BLaER1 treated with 17β-estradiol and CSF1 and Interleukin-3, amounts not matched to agents 10 nM and 100 nM (cell line): ENCODE measurements around the gene ANKS1A.
A peak's percentile ranks its signal among the peaks of the same experiment; 100 is the strongest.

ENCODE experiments used
- H3K27ac ChIP-seq, 11 experiments: shearing (Covaris generic); formaldehyde crosslinking; 2 replicates each; pipeline ENCODE4 v1.8.1; 2022
- H3K27me3 ChIP-seq, 11 experiments: shearing (Covaris generic); formaldehyde crosslinking; 2 replicates each; pipeline ENCODE4 v1.8.1; 2022
- H3K36me3 ChIP-seq, 11 experiments: shearing (Covaris generic); formaldehyde crosslinking; 2 replicates each; pipeline ENCODE4 v1.8.1; 2022
- H3K4me1 ChIP-seq, 10 experiments: shearing (Covaris generic); formaldehyde crosslinking; 2 replicates each; pipeline ENCODE4 v1.8.1; 2022
- H3K4me2 ChIP-seq, 11 experiments: shearing (Covaris generic); formaldehyde crosslinking; 2 replicates each; pipeline ENCODE4 v1.8.1; 2022
- H3K4me3 ChIP-seq, 10 experiments: shearing (Covaris generic); formaldehyde crosslinking; 2 replicates each; pipeline ENCODE4 v1.8.1; 2022
- H3K9ac ChIP-seq, 11 experiments: shearing (Covaris generic); formaldehyde crosslinking; 2 replicates each; pipeline ENCODE4 v1.8.1; 2022
- H3K9me3 ChIP-seq, 11 experiments: shearing (Covaris generic); formaldehyde crosslinking; replicated peaks in 1 of 11; 2 replicates each; pipeline ENCODE4 v1.8.1; 2022
- H4K20me1 ChIP-seq, 11 experiments: shearing (Covaris generic); formaldehyde crosslinking; 2 replicates each; pipeline ENCODE4 v1.8.1; 2022
- Cebpa-rat ChIP-seq, 11 experiments: shearing (Covaris generic); IDR thresholded peaks; 2 replicates each; pipeline ENCODE4 v1.8.1; 2022

The ANKS1A gene

GRCh38 chr6:34959224-34959623 lies 70.2 kb downstream of the ANKS1A start:
- Histone ChIP-seq H3K36me3 (peaks cover 0 to 8% (median 0%) of the 10 kb centered on the region in 11 experiments; a peak in 4 of 22 replicates), H3K4me3 (no peak overlapping the region), H4K20me1 (0 out of 22 replicates have a peak, but pooled peaks cover 0 to 7% (median 0%) of the 10 kb centered on the region in 11 experiments), H3K4me1 (peaks cover 58 to 81% (median 73%) of the 10 kb centered on the region in 10 experiments), H3K27me3 (no peaks in the 10 kb centered on the region), H3K9ac (peak overlapping the region in 1 of 11 experiments; percentile 48; a peak in 2 of 22 replicates), H3K9me3 (no peaks in the 10 kb centered on the region), H3K4me2 (peak overlapping the region in 6 of 11 experiments; percentile 70 to 85 (median 78); a peak in 9 of 22 replicates), H3K27ac (peak overlapping the region in 5 of 11 experiments; percentile 2 to 87 (median 66); a peak in 7 of 22 replicates)
- TF ChIP-seq Cebpa-rat (IDR thresholded peaks at IDR 0.05): no peak

- Histone ChIP-seq H3K4me3 (no peak overlapping the region), H3K4me2 (peak overlapping the region; percentile 40 to 85 (median 65)), H3K9me3 (no peaks in the 10 kb centered on the region), H3K27me3 (no peaks in the 10 kb centered on the region), H4K20me1 (peaks cover 0 to 13% (median 0%) of the 10 kb centered on the region in 11 experiments; a peak in 2 of 22 replicates), H3K9ac (peak overlapping the region in 5 of 11 experiments; percentile 2 to 62 (median 47); a peak in 7 of 22 replicates), H3K4me1 (peaks cover 39 to 62% (median 56%) of the 10 kb centered on the region in 10 experiments), H3K27ac (peak overlapping the region; percentile 14 to 87 (median 48); a peak in 18 of 22 replicates), H3K36me3 (peaks cover 0 to 8% (median 0%) of the 10 kb centered on the region in 11 experiments; a peak in 5 of 22 replicates)
- no peak for TF ChIP-seq Cebpa-rat (IDR thresholded peaks at IDR 0.05)
These were observed 72.0 kb downstream of the ANKS1A start for GRCh38 chr6:34961082-34961481.

- peak overlapping the region; percentile 40 to 85 (median 65) for H3K4me2 ChIP-seq
- H3K36me3 ChIP-seq: peaks cover 0 to 8% (median 0%) of the 10 kb centered on the region in 11 experiments; a peak in 5 of 22 replicates
- peaks cover 34 to 57% (median 51%) of the 10 kb centered on the region in 10 experiments for H3K4me1 ChIP-seq
- peak overlapping the region in 5 of 11 experiments; percentile 2 to 62 (median 47); a peak in 7 of 22 replicates for H3K9ac ChIP-seq
- no peaks in the 10 kb centered on the region for H3K27me3 ChIP-seq
- no peaks in the 10 kb centered on the region for H3K9me3 ChIP-seq
- TF ChIP-seq Cebpa-rat (IDR thresholded peaks at IDR 0.05): no peak
- peaks cover 0 to 16% (median 0%) of the 10 kb centered on the region in 11 experiments; a peak in 3 of 22 replicates for H4K20me1 ChIP-seq
- peak overlapping the region; percentile 14 to 87 (median 48); a peak in 18 of 22 replicates for H3K27ac ChIP-seq
- no peak overlapping the region for H3K4me3 ChIP-seq
These were observed 72.5 kb downstream of the ANKS1A start for GRCh38 chr6:34961574-34961973.

DNA sequence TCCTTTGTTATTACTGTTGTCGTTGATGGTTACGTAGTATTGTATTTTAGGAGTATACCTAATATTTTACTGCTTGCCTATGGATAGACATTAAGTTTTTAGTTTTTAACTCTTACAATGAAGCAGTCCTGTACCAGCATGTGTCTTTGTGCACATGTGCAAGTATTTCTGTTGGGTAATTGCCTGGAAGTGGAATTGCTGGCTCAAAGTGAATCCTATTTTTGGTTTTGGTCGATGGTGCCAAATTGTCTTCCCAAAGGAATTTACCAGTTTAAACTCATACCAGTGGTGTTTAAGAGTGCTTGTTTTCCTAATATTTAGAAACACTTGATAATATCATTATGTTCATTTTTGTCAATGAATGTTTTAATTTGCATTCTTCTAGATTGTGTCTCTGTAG lies 75.5 kb downstream of the ANKS1A start:
- H3K9ac ChIP-seq: no peak overlapping the region
- TF ChIP-seq Cebpa-rat (IDR thresholded peaks at IDR 0.05): no peak

GRCh38 chr6:34967461-34967860 lies 78.4 kb downstream of the ANKS1A start:
- peaks cover 20 to 45% (median 31%) of the 10 kb centered on the region in 11 experiments for H3K36me3 ChIP-seq
- no peaks in the 10 kb centered on the region for H3K27me3 ChIP-seq
- no peak overlapping the region for H3K27ac ChIP-seq
- H3K9me3 ChIP-seq: no peaks in the 10 kb centered on the region
- H3K4me2 ChIP-seq: no peak overlapping the region
- no peak overlapping the region for H3K9ac ChIP-seq
- peaks cover 0 to 23% (median 0%) of the 10 kb centered on the region in 11 experiments; a peak in 3 of 22 replicates for H4K20me1 ChIP-seq
- H3K4me1 ChIP-seq: peaks cover 0 to 29% (median 11%) of the 10 kb centered on the region in 10 experiments; a peak in 10 of 20 replicates
- TF ChIP-seq Cebpa-rat (IDR thresholded peaks at IDR 0.05): no peak
- H3K4me3 ChIP-seq: no peak overlapping the region

More for the DNA sequence above, 75.5 kb downstream of the ANKS1A start:
- peaks cover 0 to 16% (median 4%) of the 10 kb centered on the region in 11 experiments; a peak in 11 of 22 replicates for H3K36me3 ChIP-seq
- peaks cover 0 to 23% (median 0%) of the 10 kb centered on the region in 11 experiments; a peak in 3 of 22 replicates for H4K20me1 ChIP-seq
- peaks cover 20 to 41% (median 32%) of the 10 kb centered on the region in 10 experiments for H3K4me1 ChIP-seq
- H3K4me2 ChIP-seq: no peak overlapping the region
- H3K27me3 ChIP-seq: no peaks in the 10 kb centered on the region
- no peaks in the 10 kb centered on the region for H3K9me3 ChIP-seq
- no peak overlapping the region for H3K4me3 ChIP-seq
- H3K27ac ChIP-seq: no peak overlapping the region

- H4K20me1 ChIP-seq: peaks cover 0 to 15% (median 0%) of the 10 kb centered on the region in 11 experiments; a peak in 3 of 22 replicates
- H3K9me3 ChIP-seq: no peaks in the 10 kb centered on the region
- peak overlapping the region in 1 of 11 experiments; percentile 16; a peak in 2 of 22 replicates for H3K27ac ChIP-seq
- H3K4me1 ChIP-seq: peaks cover 0 to 29% (median 11%) of the 10 kb centered on the region in 10 experiments; a peak in 10 of 20 replicates
- peaks cover 20 to 56% (median 36%) of the 10 kb centered on the region in 11 experiments for H3K36me3 ChIP-seq
- no peak for TF ChIP-seq Cebpa-rat (IDR thresholded peaks at IDR 0.05)
- no peak overlapping the region for H3K9ac ChIP-seq
- H3K4me2 ChIP-seq: peak overlapping the region in 3 of 11 experiments; percentile 46 to 55 (median 48); a peak in 5 of 22 replicates
- H3K27me3 ChIP-seq: no peaks in the 10 kb centered on the region
- H3K4me3 ChIP-seq: no peak overlapping the region
These were observed 80.7 kb downstream of the ANKS1A start for GRCh38 chr6:34969662-34970265.

- Histone ChIP-seq H3K9me3 (no peaks in the 10 kb centered on the region), H3K4me2 (peak overlapping the region in 3 of 11 experiments; percentile 44 to 55 (median 46); a peak in 5 of 22 replicates), H3K4me3 (no peak overlapping the region), H3K9ac (no peak overlapping the region), H3K36me3 (peaks cover 20 to 63% (median 36%) of the 10 kb centered on the region in 11 experiments), H4K20me1 (peaks cover 0 to 15% (median 0%) of the 10 kb centered on the region in 11 experiments; a peak in 3 of 22 replicates), H3K27ac (no peak overlapping the region), H3K4me1 (peaks cover 0 to 29% (median 11%) of the 10 kb centered on the region in 10 experiments; a peak in 10 of 20 replicates), H3K27me3 (no peaks in the 10 kb centered on the region)
- no peak for TF ChIP-seq Cebpa-rat (IDR thresholded peaks at IDR 0.05)
These were observed 81.4 kb downstream of the ANKS1A start for GRCh38 chr6:34970488-34970887.

DNA sequence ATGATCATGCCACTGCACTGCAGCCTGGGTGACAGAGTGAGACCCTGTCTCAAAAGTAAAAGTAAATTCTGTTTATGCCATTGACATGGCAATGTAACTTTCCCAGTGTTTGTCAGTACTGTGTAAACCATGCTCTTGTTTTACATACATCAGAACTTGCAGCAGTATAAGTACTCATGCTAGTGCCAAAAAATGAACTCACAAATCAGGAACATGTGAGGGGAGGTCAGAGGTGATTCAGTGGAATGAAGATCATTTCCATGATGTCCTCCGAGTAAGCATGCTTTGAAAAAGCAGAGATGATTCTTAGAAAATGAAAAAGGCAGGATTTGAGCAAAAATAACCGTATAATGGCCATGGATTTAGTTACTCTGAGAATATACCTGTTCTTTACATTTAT lies 81.9 kb downstream of the ANKS1A start:
- H3K4me2 ChIP-seq: peak overlapping the region in 3 of 11 experiments; percentile 44 to 55 (median 46); a peak in 5 of 22 replicates
- no peak overlapping the region for H3K4me3 ChIP-seq
- H3K4me1 ChIP-seq: peaks cover 0 to 29% (median 11%) of the 10 kb centered on the region in 10 experiments; a peak in 10 of 20 replicates

More for the DNA sequence above, 81.9 kb downstream of the ANKS1A start:
- Histone ChIP-seq H3K9ac (no peak overlapping the region), H3K36me3 (peaks cover 20 to 63% (median 36%) of the 10 kb centered on the region in 11 experiments), H4K20me1 (peaks cover 0 to 10% (median 0%) of the 10 kb centered on the region in 11 experiments; a peak in 3 of 22 replicates), H3K9me3 (no peaks in the 10 kb centered on the region), H3K27ac (no peak overlapping the region), H3K27me3 (no peaks in the 10 kb centered on the region)
- no peak for TF ChIP-seq Cebpa-rat (IDR thresholded peaks at IDR 0.05)
